SK-N-MC (cell line): ENCODE data around the gene LRMDA.
"Not testable (repeated sequence)": the region's sequence is repeated elsewhere in the genome, so short reads cannot be mapped to it uniquely, and the experiment has no call there.

Experiments used
- DNase-seq: peaks from one replicate; pipeline ENCODE4 v3.0.0-alpha.2; 2011; ENCODE audit warnings: low read depth, low spot score
- H3K27ac ChIP-seq: fragments of 200-600 bp; sonication (generic); 2 replicates; pipeline ENCODE4 v1.5.1; 2016; ENCODE audit warnings: mixed run types
- H3K36me3 ChIP-seq: fragments of 200-600 bp; sonication (generic); 2 replicates; pipeline ENCODE4 v1.6.1; 2017; ENCODE audit warnings: antibody characterized with exemption, low read length, mixed read lengths; ENCODE audit not compliant: insufficient read depth
- H3K4me3 ChIP-seq: fragments of 200-600 bp; sonication (generic); 2 replicates; pipeline ENCODE4 v1.5.1; 2016
- H3K9ac ChIP-seq: fragments of 200-600 bp; sonication (generic); 2 replicates; pipeline ENCODE4 v1.8.0; 2017; ENCODE audit warnings: mixed run types, mixed read lengths; ENCODE audit not compliant: insufficient read length
- H3K9me3 ChIP-seq: fragments of 200-600 bp; sonication (generic); 2 replicates; pipeline ENCODE4 v1.6.1; 2017; ENCODE audit warnings: low read depth, mild to moderate bottlenecking, antibody characterized with exemption, low read length, moderate library complexity, mixed read lengths
- EZH2 ChIP-seq: fragments of 200-600 bp; sonication (generic); IDR thresholded peaks from one replicate; pipeline ENCODE4 v1.6.1; 2017; ENCODE audit warnings: antibody characterized with exemption
- FOXP2 ChIP-seq: optimal IDR thresholded peaks from 2 replicates; pipeline ENCODE3; 2011; ENCODE audit warnings: mild to moderate bottlenecking, moderate library complexity; ENCODE audit not compliant: insufficient read depth; ENCODE audit errors: extremely low read length, control extremely low read depth
- POLR2AphosphoS5 ChIP-seq: IDR thresholded peaks from 2 replicates; pipeline ENCODE4 v1.6.1; 2012; ENCODE audit warnings: mild to moderate bottlenecking, low read depth, low read length, borderline replicate concordance

The LRMDA gene

DNA sequence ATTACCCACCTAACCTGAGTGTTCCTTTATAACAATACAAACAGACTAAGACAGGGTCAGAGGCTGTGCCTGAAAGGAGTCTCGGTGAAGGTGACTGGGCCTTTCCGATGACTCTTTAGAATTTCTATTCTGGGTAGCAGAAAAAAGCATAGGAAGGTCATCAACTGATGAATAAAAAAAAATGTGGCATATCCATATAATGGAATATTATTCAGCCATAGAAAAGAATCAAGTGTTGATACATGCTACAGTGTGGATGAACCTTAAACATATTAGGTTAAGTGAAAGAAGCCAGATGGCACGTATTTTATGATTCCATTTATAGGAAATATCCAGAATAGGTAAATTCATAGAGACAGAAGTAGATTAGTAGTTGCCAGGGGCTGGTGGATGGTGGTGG is 83.4 kb downstream of the LRMDA start:
- no peaks in the 10 kb centered on the region for H3K9me3 ChIP-seq
- no peak overlapping the region for H3K4me3 ChIP-seq
- H3K36me3 ChIP-seq: no peaks in the 10 kb centered on the region
- TF ChIP-seq POLR2AphosphoS5 (no peak), EZH2 (no peak), FOXP2 (no peak)
- no peak for DNase-seq
- H3K9ac ChIP-seq: no peak overlapping the region
- no peak overlapping the region for H3K27ac ChIP-seq

- not testable (repeated sequence) for H3K4me3 ChIP-seq, H3K9me3 ChIP-seq, H3K27ac ChIP-seq, H3K9ac ChIP-seq, H3K36me3 ChIP-seq, DNase-seq
Observed at GRCh38 chr10:75516154-75516553, 84.7 kb downstream of the LRMDA start.

DNA sequence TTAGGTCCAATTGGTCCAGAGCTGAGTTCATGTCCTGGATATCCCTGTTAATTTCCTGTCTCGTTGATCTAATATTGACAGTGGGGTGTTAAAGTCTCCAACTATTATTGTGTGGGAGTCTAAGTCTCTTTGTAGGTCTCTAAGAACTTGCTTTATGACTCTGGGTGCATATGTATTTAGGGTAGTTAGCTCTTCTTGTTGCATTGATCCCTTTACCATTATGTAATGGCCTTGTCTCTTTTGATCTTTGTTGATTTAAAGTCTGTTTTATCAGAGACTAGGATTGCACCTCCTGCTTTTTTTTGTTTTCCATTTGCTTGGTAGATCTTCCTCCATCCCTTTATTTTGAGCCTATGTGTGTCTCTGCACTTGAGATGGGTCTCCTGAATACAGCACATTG is 87.8 kb downstream of the LRMDA start:
- H3K9me3 ChIP-seq, H3K36me3 ChIP-seq, H3K9ac ChIP-seq, H3K4me3 ChIP-seq, DNase-seq, H3K27ac ChIP-seq: not testable (repeated sequence)

DNA sequence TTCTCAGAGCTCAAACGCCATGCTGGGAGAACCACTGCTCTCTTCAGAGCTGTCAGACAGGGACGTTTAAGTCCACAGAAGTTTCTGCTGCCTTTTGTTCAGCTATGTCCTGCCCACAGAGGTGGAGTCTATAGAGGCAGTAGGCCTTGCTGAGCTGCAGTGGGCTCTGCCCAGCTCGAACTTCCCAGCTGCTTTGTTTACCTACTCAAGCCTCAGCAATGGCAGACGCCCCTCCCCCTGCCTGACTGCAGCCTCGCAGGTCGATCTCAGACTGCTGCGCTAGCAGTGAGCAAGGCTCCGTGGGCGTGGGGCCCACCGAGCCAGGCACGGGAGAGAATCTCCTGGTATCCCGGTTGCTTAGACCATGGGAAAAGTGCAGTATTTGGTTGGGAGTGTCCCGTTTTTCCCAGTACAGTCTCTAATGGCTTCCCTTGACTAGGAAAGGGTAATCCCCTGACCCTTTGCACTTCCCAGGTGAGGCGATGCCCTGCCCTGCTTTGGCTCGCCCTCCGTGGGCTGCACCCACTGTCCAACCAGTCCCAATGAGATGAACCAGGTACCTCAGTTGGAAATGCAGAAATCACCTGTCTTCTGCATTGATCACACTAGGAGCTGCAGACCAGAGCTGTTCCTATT is 89.9 kb downstream of the LRMDA start:
- H3K36me3 ChIP-seq, DNase-seq, H3K27ac ChIP-seq, H3K4me3 ChIP-seq, H3K9ac ChIP-seq, H3K9me3 ChIP-seq: not testable (repeated sequence)

- Histone ChIP-seq H3K4me3 (no peak overlapping the region), H3K9me3 (no peaks in the 10 kb centered on the region), H3K27ac (no peak overlapping the region), H3K9ac (no peak overlapping the region), H3K36me3 (no peaks in the 10 kb centered on the region)
- no peak for DNase-seq
- TF ChIP-seq EZH2 (no peak), FOXP2 (no peak), POLR2AphosphoS5 (no peak)
Observed at GRCh38 chr10:75525067-75525466, 93.6 kb downstream of the LRMDA start.

DNA sequence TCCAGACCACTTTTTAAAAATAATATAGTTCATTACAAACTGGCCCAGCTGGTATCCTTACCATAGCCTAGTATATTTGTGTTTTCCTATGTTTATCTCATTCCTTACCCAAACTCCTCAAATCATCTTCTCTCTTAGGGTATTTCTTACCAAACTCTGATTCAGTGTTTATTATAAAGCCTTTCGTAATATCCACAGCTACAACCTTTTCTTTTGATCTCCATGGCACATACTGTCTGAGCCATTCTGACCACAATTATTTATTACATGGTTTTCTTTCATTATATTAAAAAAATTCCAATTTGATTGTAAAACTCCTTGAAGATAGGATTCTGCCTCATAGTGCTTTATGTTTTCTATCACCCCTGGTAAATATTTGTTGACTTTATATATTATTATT is 94.2 kb downstream of the LRMDA start:
- Histone ChIP-seq H3K9me3 (no peaks in the 10 kb centered on the region), H3K27ac (no peak overlapping the region), H3K9ac (no peak overlapping the region), H3K36me3 (no peaks in the 10 kb centered on the region), H3K4me3 (no peak overlapping the region)
- TF ChIP-seq FOXP2 (no peak), POLR2AphosphoS5 (no peak)
- DNase-seq: no peak

DNA sequence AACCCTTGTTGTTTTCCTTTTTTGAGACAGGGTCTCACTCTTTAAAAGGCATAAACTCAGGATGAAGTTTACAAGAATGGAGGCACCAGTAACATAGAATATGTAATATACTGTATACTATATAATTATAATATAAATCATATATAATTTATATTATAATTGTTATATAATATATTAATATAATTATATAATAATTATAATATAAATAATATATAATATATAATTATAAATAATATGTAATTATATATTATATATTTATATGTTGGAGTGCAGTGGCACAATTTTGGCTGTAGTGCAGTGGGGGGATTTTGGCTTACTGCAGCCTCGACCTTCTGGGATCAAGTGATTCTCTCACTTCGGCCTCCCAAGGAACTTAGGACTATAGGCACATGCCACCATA is 96.1 kb downstream of the LRMDA start:
- H3K4me3 ChIP-seq: no peak overlapping the region
- no peaks in the 10 kb centered on the region for H3K9me3 ChIP-seq
- no peaks in the 10 kb centered on the region for H3K36me3 ChIP-seq
- no peak overlapping the region for H3K9ac ChIP-seq
- no peak overlapping the region for H3K27ac ChIP-seq
- DNase-seq: no peak
- TF ChIP-seq POLR2AphosphoS5 (no peak), EZH2 (no peak), FOXP2 (no peak)

- DNase-seq: no peak
Observed at GRCh38 chr10:75528392-75528791, 97.0 kb downstream of the LRMDA start.

GRCh38 chr10:75530299-75530698 is 98.9 kb downstream of the LRMDA start:
- H3K4me3 ChIP-seq: no peak overlapping the region
- no peak for DNase-seq
- H3K36me3 ChIP-seq: no peaks in the 10 kb centered on the region
- H3K9me3 ChIP-seq: no peaks in the 10 kb centered on the region
- H3K9ac ChIP-seq: no peak overlapping the region
- TF ChIP-seq EZH2: no peak
- TF ChIP-seq POLR2AphosphoS5: no peak
- no peak for TF ChIP-seq FOXP2
- no peak overlapping the region for H3K27ac ChIP-seq

More at GRCh38 chr10:75528392-75528791, 97.0 kb downstream of the LRMDA start:
- Histone ChIP-seq H3K9ac (no peak overlapping the region), H3K36me3 (no peaks in the 10 kb centered on the region), H3K27ac (no peak overlapping the region), H3K4me3 (no peak overlapping the region), H3K9me3 (no peaks in the 10 kb centered on the region)
- no peak for TF ChIP-seq FOXP2
- TF ChIP-seq POLR2AphosphoS5: no peak
- no peak for TF ChIP-seq EZH2

DNA sequence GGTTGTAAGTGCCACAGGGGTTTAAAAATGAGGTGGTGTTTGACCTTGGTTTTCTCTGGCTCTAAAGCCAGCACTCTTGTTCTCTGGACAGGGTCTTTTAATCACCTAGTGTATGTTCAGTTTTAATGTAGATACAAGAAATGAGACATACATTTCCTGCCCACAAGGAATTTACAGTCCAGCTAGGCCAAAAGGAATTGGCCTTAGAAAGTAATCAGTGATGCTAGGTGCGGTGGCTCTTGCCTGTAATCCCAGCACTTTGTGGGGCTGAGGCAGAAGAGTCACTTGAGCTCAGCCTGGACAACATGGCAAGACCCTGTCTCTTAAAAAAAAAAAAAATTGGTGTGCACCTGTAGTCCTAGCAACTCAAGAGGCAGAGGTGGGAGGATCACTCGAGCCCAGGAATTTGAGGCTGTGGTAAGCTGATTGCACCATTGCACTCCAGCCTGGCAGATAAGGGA is 100.2 kb downstream of the LRMDA start:
- H3K9me3 ChIP-seq: no peaks in the 10 kb centered on the region
- no peak overlapping the region for H3K4me3 ChIP-seq
- H3K27ac ChIP-seq: no peak overlapping the region
- TF ChIP-seq POLR2AphosphoS5 (no peak), FOXP2 (no peak), EZH2 (no peak)
- H3K9ac ChIP-seq: no peak overlapping the region
- DNase-seq: no peak
- no peaks in the 10 kb centered on the region for H3K36me3 ChIP-seq
